AG20443 (cell line): ENCODE data around the gene LBR.

Experiments
- DNase-seq: peaks from one replicate; pipeline ENCODE4 v3.0.0; 2012; ENCODE audit warnings: low spot score, mixed read lengths

The LBR gene

DNA sequence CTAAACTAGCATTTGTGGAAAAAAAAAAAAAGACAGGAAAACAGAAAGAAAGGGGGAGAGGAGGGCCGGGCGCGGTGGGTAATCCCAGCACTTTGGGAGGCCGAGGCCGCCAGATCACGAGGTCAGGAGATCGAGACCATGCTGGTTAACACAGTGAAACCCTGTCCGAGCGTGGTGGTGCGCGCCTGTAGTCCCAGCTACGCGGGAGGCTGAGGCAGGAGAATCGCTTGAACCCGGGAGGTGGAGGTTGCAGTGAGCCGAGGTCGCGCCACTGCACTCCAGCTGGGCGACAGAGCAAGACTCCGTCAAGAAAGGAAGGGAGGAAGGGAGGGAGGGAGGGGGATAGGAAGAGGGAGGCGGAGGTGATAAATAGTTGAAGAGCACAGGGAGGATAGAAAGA, 54.7 kb downstream of the LBR start:
- no peak for DNase-seq

GRCh38 chr1:225371366-225372010, 56.4 kb downstream of the LBR start:
- no peak for DNase-seq

- DNase-seq: no peak
Measured at GRCh38 chr1:225368036-225368552, 59.7 kb downstream of the LBR start.

DNA sequence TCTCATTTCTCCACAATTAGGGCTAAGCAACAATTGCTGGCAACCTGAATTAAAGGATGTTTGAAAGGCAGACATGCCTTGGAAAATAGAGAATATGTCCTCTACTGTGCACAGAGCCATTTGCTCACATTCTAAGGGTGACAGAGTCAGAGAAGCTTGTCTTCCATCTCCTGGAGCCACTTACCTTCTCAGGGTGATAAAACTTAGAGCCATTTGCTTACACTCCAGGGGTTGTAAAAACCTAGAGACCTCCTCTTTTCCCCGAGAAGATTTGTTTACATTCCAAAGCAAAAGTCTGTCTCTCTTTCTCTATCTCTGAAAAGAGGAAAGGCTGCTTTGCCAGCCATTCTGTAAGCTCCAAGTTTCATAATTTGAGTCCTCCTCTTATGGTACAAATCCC, 61.3 kb downstream of the LBR start:
- no peak for DNase-seq

- no peak for DNase-seq
Measured at GRCh38 chr1:225366018-225366417, 61.8 kb downstream of the LBR start.

- no peak for DNase-seq
Measured at GRCh38 chr1:225364439-225364838, 63.4 kb downstream of the LBR start.

DNA sequence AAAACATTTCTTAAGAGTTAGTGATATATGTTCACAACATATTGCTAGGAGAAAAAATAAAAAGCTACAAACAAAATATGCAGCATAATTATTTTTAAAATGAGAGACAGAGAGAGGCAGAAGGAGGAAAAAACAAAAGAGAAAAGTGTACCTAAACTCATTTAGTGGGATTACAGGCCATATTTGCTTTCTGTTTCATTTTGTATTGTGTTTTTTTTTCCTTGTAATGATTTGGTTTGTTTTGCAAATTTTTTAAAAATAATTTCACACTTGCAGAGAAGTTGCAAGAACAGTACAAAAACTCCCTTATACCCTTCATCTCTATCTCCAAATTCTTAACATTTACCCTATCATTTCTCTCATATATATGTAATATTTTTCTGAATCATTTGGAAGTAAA, 65.0 kb downstream of the LBR start:
- DNase-seq: no peak

- no peak for DNase-seq
Measured at GRCh38 chr1:225361176-225361575, 66.7 kb downstream of the LBR start.

GRCh38 chr1:225360119-225360518, 67.7 kb downstream of the LBR start:
- DNase-seq: no peak

DNA sequence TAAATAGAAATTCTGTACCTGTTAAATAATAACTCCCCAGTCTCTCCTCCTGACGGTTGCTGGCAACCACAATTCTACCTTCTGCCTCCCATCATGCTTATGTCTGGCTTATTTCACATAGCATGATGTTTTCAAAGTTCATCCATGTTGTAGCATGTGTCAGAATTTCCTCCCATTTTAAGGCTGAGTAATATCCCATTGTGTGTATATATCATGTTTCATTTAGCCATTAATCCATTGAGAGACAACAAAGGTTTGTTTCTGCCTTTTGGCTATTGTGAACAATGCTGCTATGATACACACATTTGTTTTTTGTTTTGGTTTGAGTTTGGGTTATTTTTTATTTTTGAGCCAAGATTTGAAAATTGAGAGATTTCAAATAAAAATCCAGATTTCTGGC, 72.0 kb downstream of the LBR start:
- no peak for DNase-seq

DNA sequence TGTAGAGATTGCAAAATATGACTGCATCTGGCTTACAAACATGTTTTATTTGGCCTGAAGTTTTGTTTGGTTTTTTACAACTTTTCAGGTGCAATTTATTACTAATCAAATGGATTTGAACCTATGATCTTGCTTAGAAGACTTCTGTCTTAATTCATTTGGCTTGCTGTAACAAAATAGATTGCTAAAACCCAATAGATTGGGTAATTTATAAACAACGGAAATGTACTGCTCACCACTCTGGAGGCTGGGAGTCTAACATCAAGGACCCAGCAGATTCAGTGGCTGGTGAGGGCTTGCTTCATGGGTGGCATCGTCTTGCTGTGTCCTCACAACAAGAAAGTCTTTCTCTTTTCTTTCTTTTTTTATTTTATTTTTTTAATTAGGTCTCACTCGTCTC, 72.9 kb downstream of the LBR start:
- no peak for DNase-seq
